Medulla oblongata (tissue), 1 donor: ENCODE results near the gene NRAP.
"Not testable (repeated sequence)": the region's sequence is repeated elsewhere in the genome, so short reads cannot be mapped to it uniquely, and the experiment has no call there.

Source experiments
- DNase-seq: peaks from one replicate; pipeline ENCODE4 v3.0.0-alpha.2; 2015; ENCODE audit errors: extremely low spot score

The NRAP gene

GRCh38 chr10:113680190-113681111 is 16.6 kb upstream of the NRAP start:
- DNase-seq: peak; percentile 44

GRCh38 chr10:113679463-113680189 is 15.8 kb upstream of the NRAP start, which contains the start of gene CASP7:
TSS of gene CASP7 (plus strand) at chr10:113679912. CDS start at chr10:113697494, 17,582 bp downstream.
- DNase-seq: peak; percentile 79

- DNase-seq: no peak
These were observed 2.9 kb upstream of the NRAP start for GRCh38 chr10:113666682-113667252.

- no peak for DNase-seq
These were observed 2.0 kb upstream of the NRAP start for GRCh38 chr10:113665806-113666354.

- no peak for DNase-seq
These were observed 1.5 kb upstream of the NRAP start for GRCh38 chr10:113665352-113665751.

- DNase-seq: no peak
These were observed 699 bp downstream of the NRAP start for GRCh38 chr10:113663142-113663541.

GRCh38 chr10:113661332-113661731 is 2.5 kb downstream of the NRAP start:
- DNase-seq: no peak

GRCh38 chr10:113657544-113657943 is 6.3 kb downstream of the NRAP start:
- no peak for DNase-seq

- DNase-seq: no peak
These were observed 6.9 kb downstream of the NRAP start for GRCh38 chr10:113656896-113657295.

GRCh38 chr10:113652456-113652855 is 11.4 kb downstream of the NRAP start:
- DNase-seq: not testable (repeated sequence)

GRCh38 chr10:113651898-113652297 is 11.9 kb downstream of the NRAP start:
- DNase-seq: no peak

GRCh38 chr10:113651021-113651420 is 12.8 kb downstream of the NRAP start:
- DNase-seq: no peak

GRCh38 chr10:113650172-113650571 is 13.7 kb downstream of the NRAP start:
- DNase-seq: no peak

GRCh38 chr10:113648478-113648877 is 15.4 kb downstream of the NRAP start:
- no peak for DNase-seq

GRCh38 chr10:113647812-113648211 is 16.0 kb downstream of the NRAP start:
- DNase-seq: no peak

GRCh38 chr10:113646336-113647201 is 17.3 kb downstream of the NRAP start:
- peak; percentile 69 for DNase-seq

GRCh38 chr10:113644185-113645120 is 19.4 kb downstream of the NRAP start:
- no peak for DNase-seq

- no peak for DNase-seq
These were observed 20.7 kb downstream of the NRAP start for GRCh38 chr10:113643183-113643582.

GRCh38 chr10:113641702-113642101 is 22.1 kb downstream of the NRAP start:
- no peak for DNase-seq

GRCh38 chr10:113639966-113640365 is 23.9 kb downstream of the NRAP start:
- no peak for DNase-seq
